C1 segment of cervical spinal cord (tissue), 14 donors: ENCODE measurements around the gene A2M.

Source experiments
- DNase-seq, 14 donors: peaks; one replicate each; lab custom pipeline; 2025; lab: John Stamatoyannopoulos, UW

A2M gene

GRCh38 chr12:9099552-9100190 is 16.0 kb downstream of the A2M start:
- DNase-seq: no peak

GRCh38 chr12:9098463-9099026 is 17.2 kb downstream of the A2M start:
- no peak for DNase-seq

- no peak for DNase-seq
Observed at GRCh38 chr12:9098115-9098452, 17.6 kb downstream of the A2M start.

- DNase-seq: no peak
Observed at GRCh38 chr12:9096563-9097176, 19.0 kb downstream of the A2M start.

- DNase-seq: no peak
Observed at GRCh38 chr12:9095322-9095721, 20.4 kb downstream of the A2M start.

- no peak for DNase-seq
Observed at GRCh38 chr12:9094512-9095206, 21.1 kb downstream of the A2M start.

- DNase-seq: peak in 1 of 14 donors; percentile 0
Observed at GRCh38 chr12:9091891-9092598, 23.7 kb downstream of the A2M start.

GRCh38 chr12:9090220-9090619 is 25.5 kb downstream of the A2M start:
- DNase-seq: no peak

- DNase-seq: no peak
Observed at GRCh38 chr12:9087087-9087835, 28.5 kb downstream of the A2M start.

GRCh38 chr12:9086087-9086486 is 29.6 kb downstream of the A2M start:
- no peak for DNase-seq

- no peak for DNase-seq
Observed at GRCh38 chr12:9084417-9084816, 31.3 kb downstream of the A2M start.

GRCh38 chr12:9083793-9084192 is 31.9 kb downstream of the A2M start:
- no peak for DNase-seq

GRCh38 chr12:9081667-9082427 is 33.9 kb downstream of the A2M start:
- DNase-seq: no peak

GRCh38 chr12:9079883-9080675 is 35.6 kb downstream of the A2M start:
- DNase-seq: no peak

GRCh38 chr12:9079082-9079481 is 36.6 kb downstream of the A2M start:
- DNase-seq: no peak

GRCh38 chr12:9077152-9078031 is 38.3 kb downstream of the A2M start:
- DNase-seq: no peak

- DNase-seq: no peak
Observed at GRCh38 chr12:9076733-9077132, 39.0 kb downstream of the A2M start.

GRCh38 chr12:9075138-9075535 is 40.6 kb downstream of the A2M start:
- no peak for DNase-seq
